HEK293T (cell line): Measurements from ENCODE around the gene ADAMTSL4.
A peak's percentile ranks its signal among the peaks of the same experiment; 100 is the strongest.

ENCODE experiments used
- CTCF ChIA-PET: fragments of 350-600 bp; formaldehyde crosslinking; extraction: SDS; loops from one replicate; lab custom pipeline; 2021; ENCODE audit warnings: antibody characterized with exemption, inconsistent platforms; lab: Yijun Ruan, JAX
- POLR2A ChIA-PET: fragments of 350-600 bp; formaldehyde crosslinking; extraction: SDS; loops from one replicate; lab custom pipeline; 2020; ENCODE audit warnings: antibody characterized with exemption, inconsistent platforms; lab: Yijun Ruan, JAX
- DNase-seq: peaks from one replicate; pipeline ENCODE4 v3.0.0; 2012; ENCODE audit warnings: mixed read lengths; ENCODE audit errors: extremely low spot score
- ARNT ChIP-seq: fragments of 450-650 bp; IDR thresholded peaks from 2 replicates; pipeline ENCODE4 v1.6.1; 2017; ENCODE audit warnings: mild to moderate bottlenecking
- BHLHE40 ChIP-seq: fragments of 450-650 bp; IDR thresholded peaks from 2 replicates; pipeline ENCODE4 v1.6.1; 2016; ENCODE audit warnings: mild to moderate bottlenecking, moderate library complexity, borderline replicate concordance
- CTBP1 ChIP-seq: fragments of 450-650 bp; IDR thresholded peaks from 2 replicates; pipeline ENCODE4 v1.6.1; 2016; ENCODE audit warnings: borderline replicate concordance
- ELF4 ChIP-seq: fragments of 450-650 bp; IDR thresholded peaks from 2 replicates; pipeline ENCODE4 v1.6.1; 2017; ENCODE audit warnings: antibody characterized with exemption
- FOXA1 ChIP-seq: fragments of 450-650 bp; IDR thresholded peaks from 2 replicates; pipeline ENCODE4 v1.6.1; 2016; ENCODE audit warnings: mild to moderate bottlenecking
- FOXK2 ChIP-seq: fragments of 450-650 bp; IDR thresholded peaks from 2 replicates; pipeline ENCODE4 v1.6.1; 2016; ENCODE audit warnings: mild to moderate bottlenecking
- FOXM1 ChIP-seq: fragments of 450-650 bp; IDR thresholded peaks from 2 replicates; pipeline ENCODE4 v1.6.1; 2017; ENCODE audit warnings: mild to moderate bottlenecking, borderline replicate concordance
- HDGF ChIP-seq: fragments of 450-650 bp; IDR thresholded peaks from 2 replicates; pipeline ENCODE4 v1.6.1; 2017; ENCODE audit warnings: antibody characterized with exemption, borderline replicate concordance
- L3MBTL2 ChIP-seq: fragments of 450-650 bp; conservative IDR thresholded peaks from 2 replicates; pipeline ENCODE4 v1.6.1; 2016; ENCODE audit warnings: mild to moderate bottlenecking
- LEF1 ChIP-seq: fragments of 450-650 bp; IDR thresholded peaks from 2 replicates; pipeline ENCODE4 v1.6.1; 2017; ENCODE audit warnings: mild to moderate bottlenecking, borderline replicate concordance
- NFRKB ChIP-seq: fragments of 450-650 bp; IDR thresholded peaks from 2 replicates; pipeline ENCODE4 v1.6.1; 2016; ENCODE audit warnings: mild to moderate bottlenecking, moderate library complexity
- PKNOX1 ChIP-seq: fragments of 450-650 bp; IDR thresholded peaks from 2 replicates; pipeline ENCODE4 v1.6.1; 2016
- SP1 ChIP-seq: fragments of 450-650 bp; IDR thresholded peaks from 2 replicates; pipeline ENCODE4 v1.6.1; 2017
- SUZ12 ChIP-seq: fragments of 450-650 bp; IDR thresholded peaks from 2 replicates; pipeline ENCODE4 v1.6.1; 2016; ENCODE audit warnings: mild to moderate bottlenecking
- TARDBP ChIP-seq: fragments of 450-650 bp; IDR thresholded peaks from 2 replicates; pipeline ENCODE4 v1.6.1; 2016
- ZNF384 ChIP-seq: fragments of 450-650 bp; IDR thresholded peaks from 2 replicates; pipeline ENCODE4 v1.6.1; 2016

Gene ADAMTSL4

GRCh38 chr1:150576794-150577556 lies 27.8 kb downstream of the ADAMTSL4 start:
- no peak for DNase-seq
- ChIA-PET CTCF (interaction anchor here (0.9 to 1.1 kb wide), 3 partner anchors 16 to 419 kb away, joined by 3 to 4 read pairs (median 3); no protein-coding TSS in a partner anchor), POLR2A (interaction anchor here (4.1 to 7.7 kb wide), 3 partner anchors 14 to 52 kb away, joined by 57 to 260 read pairs (median 63); partner anchors contain the start of gene ENSA)
- TF ChIP-seq HDGF: no peak
- TF ChIP-seq L3MBTL2: no peak
- TF ChIP-seq ZNF384: no peak
- 0 out of 2 replicates have a peak, but pooled peaks have one; percentile 13 for TF ChIP-seq NFRKB
- TF ChIP-seq SP1: no peak
- TF ChIP-seq FOXK2: no peak

- no peak for DNase-seq
- POLR2A ChIA-PET: interaction anchor here (1.0 to 7.7 kb wide), 10 partner anchors 7 to 428 kb away, joined by 3 to 260 read pairs (median 34); partner anchors contain the start of genes ENSA and MINDY1
- TF ChIP-seq TARDBP: no peak
- TF ChIP-seq LEF1: no peak
- no peak for TF ChIP-seq ELF4
- no peak for TF ChIP-seq HDGF
- TF ChIP-seq CTBP1: no peak
- no peak for TF ChIP-seq PKNOX1
- no peak for TF ChIP-seq FOXM1
- TF ChIP-seq NFRKB: no peak
- TF ChIP-seq L3MBTL2: no peak
- TF ChIP-seq SUZ12: no peak
- TF ChIP-seq FOXA1: no peak
- no peak for TF ChIP-seq SP1
- no peak for TF ChIP-seq ARNT
- no peak for TF ChIP-seq BHLHE40
- TF ChIP-seq ZNF384: no peak
- no peak for TF ChIP-seq FOXK2
- CTCF ChIA-PET: interaction anchor here (0.9 to 1.1 kb wide), 3 partner anchors 17 to 418 kb away, joined by 3 to 4 read pairs (median 4); no protein-coding TSS in a partner anchor
Observed at GRCh38 chr1:150577557-150578271, 28.5 kb downstream of the ADAMTSL4 start.

GRCh38 chr1:150578272-150579109 lies 29.3 kb downstream of the ADAMTSL4 start:
- peak; percentile 59 for TF ChIP-seq L3MBTL2
- no peak for TF ChIP-seq PKNOX1
- no peak for TF ChIP-seq BHLHE40
- ChIA-PET CTCF (interaction anchor here (1.0 kb wide), 2 partner anchors 18 to 41 kb away, joined by 3 to 4 read pairs; no protein-coding TSS in a partner anchor), POLR2A (interaction anchor here (0.7 to 7.7 kb wide), 21 partner anchors 8 to 691 kb away, joined by 3 to 260 read pairs (median 9); partner anchors contain the start of genes ADAMTSL4, ENSA, FALEC and GOLPH3L)
- DNase-seq: peak; percentile 49

GRCh38 chr1:150579110-150579944 lies 30.1 kb downstream of the ADAMTSL4 start, which contains the start of gene MCL1:
Gene MCL1 (minus strand): TSS chr1:150579610. CDS start chr1:150579530, 80 bp downstream.
- DNase-seq: peak; percentile 94
- ChIA-PET CTCF (interaction anchor here (1.0 to 1.3 kb wide), 3 partner anchors 18 to 40 kb away, joined by 3 to 4 read pairs (median 3); no protein-coding TSS in a partner anchor), POLR2A (interaction anchor here (0.6 to 7.7 kb wide), 44 partner anchors 9 to 692 kb away, joined by 3 to 260 read pairs (median 4); partner anchors contain the start of genes ADAMTSL4, CERS2, CTSK and ENSA)
- TF ChIP-seq CTBP1 (no peak), BHLHE40 (no peak), PKNOX1 (peak; percentile 55; the same call in 1 of the 2 replicates), ELF4 (peak; percentile 96), SUZ12 (no peak), SP1 (no peak), FOXA1 (no peak), ARNT (no peak), FOXK2 (no peak), NFRKB (no peak), L3MBTL2 (no peak), TARDBP (no peak), FOXM1 (peak; percentile 93), HDGF (no peak), ZNF384 (peak; percentile 97), LEF1 (peak; percentile 8; the same call in 1 of the 2 replicates)
